Kidney capillary endothelial cell (primary cell): ENCODE results near the gene ITIH4.

Source experiments
- DNase-seq: peaks from one replicate; pipeline ENCODE4 v3.0.0-alpha.2; 2018; ENCODE audit warnings: low spot score

ITIH4 gene

DNA sequence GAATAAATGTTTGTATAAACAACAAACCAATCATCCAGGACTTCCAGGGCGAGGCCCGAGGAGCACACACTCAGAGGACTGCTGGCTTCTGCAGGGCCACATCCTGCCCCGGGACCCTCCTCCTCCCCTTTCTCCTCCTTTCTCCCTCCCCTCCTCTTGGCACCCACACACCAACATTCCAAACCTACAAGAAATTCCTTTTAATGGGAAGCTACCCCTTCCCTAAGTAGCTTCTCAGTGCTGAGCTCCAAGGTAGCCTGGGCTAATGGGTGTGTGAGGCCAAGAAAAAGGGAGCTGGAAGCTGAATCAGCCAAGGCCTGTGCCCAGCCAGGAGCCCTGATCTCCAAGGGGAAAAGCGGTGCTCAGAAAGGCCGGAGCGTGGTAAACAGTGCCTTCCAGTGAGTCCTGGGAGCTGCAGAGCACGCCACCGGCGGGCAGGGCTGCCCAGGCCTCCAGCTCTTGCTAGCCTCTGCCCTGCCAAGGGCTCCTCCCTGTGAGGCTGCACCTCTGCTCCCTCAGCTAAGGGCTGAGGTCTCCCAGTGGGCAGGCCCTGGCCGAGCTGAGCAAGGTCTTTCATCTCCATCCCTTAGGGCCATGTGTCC lies 32.0 kb downstream of the ITIH4 start:
- DNase-seq = no peak

GRCh38 chr3:52796411-52796810 lies 34.1 kb downstream of the ITIH4 start:
- DNase-seq = no peak

DNA sequence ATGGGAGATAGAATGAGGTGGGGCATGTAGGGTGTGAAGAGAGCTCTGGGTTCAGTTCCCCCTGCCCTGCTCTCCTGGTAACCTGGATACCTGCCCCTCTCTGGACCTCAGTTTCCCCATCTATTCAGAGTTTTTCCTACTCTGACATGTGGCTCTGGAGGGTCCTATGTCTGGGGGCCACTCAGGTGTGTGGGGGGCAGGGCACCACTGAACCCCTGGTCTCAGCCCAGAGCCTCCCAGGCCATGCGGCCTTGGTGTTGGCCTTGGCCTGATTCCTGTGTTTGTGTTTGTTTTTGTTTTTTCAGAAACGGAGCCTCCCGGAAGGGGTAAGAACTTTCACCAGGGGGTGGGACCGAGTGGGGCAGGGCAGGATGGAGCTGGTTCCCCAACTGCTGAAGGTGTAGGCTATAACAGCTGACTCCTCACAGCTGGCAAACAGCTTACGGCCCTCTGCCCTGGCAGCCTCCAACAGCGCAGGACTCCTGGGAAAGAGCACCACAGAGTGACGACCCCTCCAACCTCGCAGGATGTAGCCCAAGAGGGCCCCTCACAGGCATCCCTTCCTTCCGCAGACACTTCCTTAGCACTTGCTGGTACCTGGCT lies 35.1 kb downstream of the ITIH4 start:
- no peak for DNase-seq

DNA sequence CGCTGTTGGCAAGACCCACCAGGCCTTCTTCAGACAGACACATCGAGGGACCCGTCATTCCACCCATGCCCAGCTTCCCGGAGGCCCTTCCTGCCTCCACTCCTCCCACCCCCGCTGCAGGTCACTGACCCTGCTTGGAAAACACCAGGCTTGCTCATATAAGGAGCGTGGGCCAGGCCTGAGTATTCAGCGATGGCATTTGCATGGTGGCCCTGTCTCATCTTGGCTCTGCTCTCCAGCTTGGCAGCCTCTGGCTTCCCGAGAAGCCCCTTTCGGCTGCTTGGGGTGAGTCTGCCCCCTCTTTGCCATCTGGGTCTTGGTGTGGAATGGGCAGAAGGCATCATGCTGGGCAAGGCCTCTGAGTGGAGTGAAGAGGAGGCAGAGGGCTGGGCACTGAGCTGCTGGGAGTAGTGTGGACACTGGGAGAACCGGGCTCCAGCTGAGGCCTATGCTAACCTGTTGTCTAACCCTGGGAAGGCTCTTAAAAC lies 35.8 kb downstream of the ITIH4 start, which contains the start of gene ITIH3:
Gene ITIH3 (plus strand): TSS at position 185 of the 488 bp plus-strand sequence. CDS start 8 bp downstream, at position 193.
- DNase-seq = no peak

- DNase-seq = no peak
Observed at GRCh38 chr3:52793702-52794611, 36.5 kb downstream of the ITIH4 start.

GRCh38 chr3:52792961-52793695 lies 37.3 kb downstream of the ITIH4 start:
- no peak for DNase-seq

GRCh38 chr3:52792413-52792812 lies 38.1 kb downstream of the ITIH4 start:
- no peak for DNase-seq

DNA sequence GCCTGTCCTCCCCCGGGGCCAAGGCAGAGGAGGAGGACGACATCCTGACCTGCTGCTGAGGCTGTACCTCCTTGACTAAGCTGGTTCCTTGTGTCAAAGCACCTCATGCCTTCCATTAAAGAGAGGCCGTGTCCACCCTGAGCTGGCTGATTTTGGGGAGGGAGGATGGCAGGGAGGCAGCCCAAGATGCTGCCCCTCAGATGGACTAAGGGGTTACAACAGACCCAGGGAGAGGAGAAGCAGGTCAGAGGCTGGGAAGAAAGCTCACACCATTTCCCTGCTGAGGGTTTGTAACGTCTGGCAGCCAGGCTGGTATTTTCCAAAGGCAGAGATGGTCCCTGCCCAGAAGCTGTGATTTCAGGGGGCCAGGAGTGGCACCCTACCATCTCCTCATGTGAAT lies 38.5 kb downstream of the ITIH4 start:
- DNase-seq = no peak

GRCh38 chr3:52791366-52791765 lies 39.1 kb downstream of the ITIH4 start:
- DNase-seq = no peak

DNA sequence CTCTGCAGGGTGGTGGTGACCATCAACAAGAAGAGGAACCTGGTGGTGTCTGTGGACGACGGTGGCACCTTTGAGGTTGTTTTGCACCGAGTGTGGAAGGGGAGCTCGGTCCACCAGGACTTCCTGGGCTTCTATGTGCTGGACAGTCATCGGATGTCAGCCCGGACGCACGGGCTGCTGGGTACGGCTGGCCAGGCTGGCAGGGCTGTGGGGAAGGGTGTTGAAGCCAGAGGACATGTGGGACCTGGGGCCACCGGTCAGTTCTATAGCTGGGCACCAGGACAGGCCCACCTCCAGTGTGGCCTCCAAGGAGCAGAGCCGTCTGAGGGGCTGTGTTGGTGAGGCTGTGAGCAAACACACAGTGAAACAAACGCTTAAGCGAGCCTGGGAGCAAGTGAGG lies 39.7 kb downstream of the ITIH4 start:
- no peak for DNase-seq

- no peak for DNase-seq
Observed at GRCh38 chr3:52790337-52790736, 40.1 kb downstream of the ITIH4 start.

GRCh38 chr3:52789746-52790040 lies 40.8 kb downstream of the ITIH4 start:
- no peak for DNase-seq

DNA sequence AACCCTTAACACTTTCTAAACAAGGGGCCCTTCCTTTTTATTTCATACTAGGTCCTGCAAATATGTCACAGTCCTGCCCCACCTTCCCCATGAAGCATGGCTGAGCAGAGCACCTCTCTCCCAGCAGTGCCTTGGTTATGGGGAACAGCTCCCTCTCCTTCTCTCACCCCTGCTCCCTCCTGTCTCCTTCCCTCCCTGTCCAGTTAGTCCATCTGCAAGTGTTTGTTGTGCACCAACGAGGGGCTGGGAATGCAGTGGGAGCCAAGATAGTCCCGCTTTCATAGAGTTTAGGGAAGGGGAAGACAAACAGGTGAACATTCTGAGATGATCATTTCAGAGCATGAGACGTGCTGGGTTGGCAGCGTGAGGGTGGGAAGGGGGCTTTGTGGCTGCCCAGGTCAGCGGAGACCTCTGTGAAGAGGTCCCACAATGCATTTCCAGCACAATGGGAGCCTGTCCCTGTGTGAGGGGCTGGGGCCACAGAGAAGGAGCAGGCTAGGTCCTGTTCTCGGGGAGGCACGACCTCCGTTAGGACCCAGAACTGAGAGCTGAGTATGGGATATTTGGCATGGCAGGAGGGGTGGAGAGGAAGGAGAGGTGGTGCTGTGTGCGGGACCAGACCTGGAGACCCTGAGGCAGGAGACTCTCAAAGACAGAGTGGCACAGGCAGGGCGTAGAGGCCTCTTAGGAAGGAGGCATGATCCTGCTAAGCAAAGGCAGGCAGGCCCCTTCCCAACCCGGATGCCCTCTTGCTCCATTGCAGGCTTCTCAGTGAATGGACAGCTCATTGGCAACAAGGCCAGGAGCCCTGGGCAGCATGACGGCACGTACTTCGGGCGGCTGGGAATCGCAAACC lies 41.4 kb downstream of the ITIH4 start:
- no peak for DNase-seq

- DNase-seq = no peak
Observed at GRCh38 chr3:52787672-52788625, 42.5 kb downstream of the ITIH4 start.

GRCh38 chr3:52787246-52787645 lies 43.2 kb downstream of the ITIH4 start:
- no peak for DNase-seq

DNA sequence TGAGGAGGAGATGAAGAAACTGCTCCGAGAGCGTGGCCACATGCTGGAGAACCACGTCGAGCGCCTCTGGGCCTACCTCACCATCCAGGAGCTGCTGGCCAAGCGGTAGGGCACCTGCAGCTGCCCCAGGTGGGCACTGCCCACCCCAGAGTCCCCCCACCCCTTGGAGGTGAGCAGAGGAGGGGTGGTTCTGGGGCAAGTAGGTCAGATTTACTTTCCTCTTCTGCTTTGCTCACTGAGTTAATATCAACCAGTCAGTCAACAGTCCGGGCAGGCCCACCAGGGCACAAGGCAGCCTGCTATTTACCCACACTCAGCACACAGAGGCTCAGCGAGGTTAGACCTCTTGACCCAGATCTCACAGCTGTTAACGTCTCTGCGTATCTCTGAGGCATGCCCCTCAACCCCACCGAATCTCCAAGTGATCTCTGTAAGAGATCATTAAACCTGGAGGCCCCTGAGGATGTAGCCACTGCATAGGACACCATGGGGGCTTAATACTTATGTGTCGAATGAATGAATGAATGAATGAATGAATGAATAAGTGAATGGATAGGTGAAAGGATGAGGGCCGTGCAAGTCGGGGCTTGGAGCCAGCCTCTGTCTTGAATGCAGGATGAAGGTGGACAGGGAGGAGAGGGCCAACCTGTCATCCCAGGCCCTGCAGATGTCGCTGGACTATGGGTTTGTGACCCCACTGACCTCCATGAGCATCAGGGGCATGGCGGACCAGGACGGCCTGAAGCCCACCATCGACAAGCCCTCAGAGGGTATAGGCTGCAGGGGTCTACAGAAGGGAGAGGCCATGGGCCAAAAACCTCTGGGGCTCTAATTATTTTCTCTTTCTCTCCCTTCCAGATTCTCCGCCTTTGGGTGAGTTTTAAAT lies 43.9 kb downstream of the ITIH4 start:
- DNase-seq = no peak

GRCh38 chr3:52784931-52785590 lies 45.4 kb downstream of the ITIH4 start:
- no peak for DNase-seq

DNA sequence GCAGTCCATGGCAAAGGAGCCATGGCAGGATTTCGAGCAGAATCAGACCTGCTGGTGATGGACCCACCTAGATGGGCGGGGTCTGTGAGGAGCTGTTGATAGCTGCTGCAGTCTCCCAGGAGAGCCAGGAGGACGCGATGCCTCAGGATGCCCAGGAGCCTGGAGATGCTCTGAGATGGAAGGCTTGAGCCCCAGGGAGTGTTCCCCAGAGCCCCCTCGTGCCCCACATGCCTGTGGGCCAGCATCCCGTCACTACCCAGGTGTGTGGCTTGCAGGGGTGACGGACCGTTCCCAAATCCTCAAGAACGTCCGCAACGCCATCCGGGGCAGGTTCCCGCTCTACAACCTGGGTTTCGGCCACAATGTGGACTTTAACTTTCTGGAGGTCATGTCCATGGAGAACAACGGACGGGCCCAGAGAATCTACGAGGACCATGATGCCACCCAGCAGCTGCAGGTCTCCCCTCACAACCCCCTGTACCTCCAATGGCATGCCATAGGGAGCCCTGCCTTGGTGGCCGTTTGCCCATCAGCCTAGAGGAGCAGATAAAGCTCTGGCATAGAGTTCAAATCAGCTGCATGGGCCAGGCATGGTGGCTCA lies 46.4 kb downstream of the ITIH4 start:
- no peak for DNase-seq
